Glomerular visceral epithelial cell (primary cell): ENCODE results near the gene ACAP2.

ENCODE experiments used
- DNase-seq: peaks from one replicate; pipeline ENCODE4 v3.0.0-alpha.2; 2016; ENCODE audit errors: extremely low spot score

ACAP2 gene

GRCh38 chr3:195259475-195260279, 183.1 kb downstream of the ACAP2 start:
- DNase-seq = peak; percentile 94

DNA sequence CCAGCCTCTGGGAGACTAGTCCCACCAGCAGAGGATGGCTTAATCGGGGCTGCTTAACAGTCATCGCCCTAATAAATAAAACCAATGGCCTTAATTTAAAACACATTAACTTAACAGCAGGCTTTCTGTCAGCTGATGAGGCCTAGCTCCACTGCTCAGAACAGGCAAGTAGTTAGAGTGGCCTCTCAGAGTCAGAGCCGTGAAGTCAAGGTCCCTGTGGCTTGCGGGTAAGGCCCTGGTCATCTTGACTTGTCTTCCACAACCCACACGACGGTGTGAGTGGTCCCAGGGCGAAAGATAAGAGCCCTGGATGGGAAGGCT, 183.7 kb downstream of the ACAP2 start:
- DNase-seq = no peak

- DNase-seq = no peak
These were observed 184.2 kb downstream of the ACAP2 start for GRCh38 chr3:195258449-195259153.

DNA sequence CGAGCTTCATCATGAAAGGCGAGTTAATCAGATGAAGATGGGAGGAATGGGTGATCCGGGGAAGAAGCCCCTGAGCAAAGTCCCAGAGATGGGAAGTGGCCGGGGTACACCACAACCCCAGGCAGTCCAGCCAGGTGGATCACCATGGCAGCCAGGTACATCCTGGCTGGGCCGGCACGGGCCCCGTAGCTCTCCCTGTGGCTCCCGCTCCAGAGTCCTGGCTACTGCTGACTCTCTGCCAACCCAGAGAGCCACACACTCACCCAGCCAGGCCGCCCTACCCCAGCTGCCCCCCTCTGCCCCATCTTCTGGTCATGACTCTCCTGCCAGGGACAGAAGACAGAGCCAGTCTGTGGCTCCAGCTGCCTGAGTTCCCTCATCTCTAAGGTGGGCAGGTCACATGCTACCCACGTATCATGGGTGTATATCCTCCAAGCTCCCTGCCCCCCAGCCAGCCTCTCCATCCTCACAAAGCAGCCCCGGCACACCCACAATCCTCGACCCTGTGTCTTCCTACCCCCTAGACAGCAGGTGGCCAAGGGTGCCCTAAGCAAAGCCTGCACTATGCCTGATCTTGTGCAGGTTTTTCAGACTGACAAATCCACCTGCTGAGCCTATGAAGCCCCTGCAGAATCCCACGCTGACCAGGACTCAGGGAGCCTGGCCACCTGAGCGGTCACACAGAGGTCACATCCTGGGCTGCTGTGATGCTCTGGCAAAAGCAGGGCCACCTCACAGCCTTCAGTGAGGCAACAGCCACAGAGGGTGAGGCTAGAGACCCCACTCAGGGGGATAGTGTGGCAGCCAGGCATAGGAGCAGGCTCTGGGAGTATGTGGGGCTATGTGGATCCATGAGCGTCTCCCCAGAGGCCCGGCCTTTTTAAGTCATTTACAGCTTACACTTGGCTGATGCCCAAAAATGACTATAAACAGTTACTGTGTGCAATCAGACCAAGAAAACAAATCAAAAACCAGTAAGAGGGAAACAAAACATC, 185.1 kb downstream of the ACAP2 start:
- DNase-seq = no peak

DNA sequence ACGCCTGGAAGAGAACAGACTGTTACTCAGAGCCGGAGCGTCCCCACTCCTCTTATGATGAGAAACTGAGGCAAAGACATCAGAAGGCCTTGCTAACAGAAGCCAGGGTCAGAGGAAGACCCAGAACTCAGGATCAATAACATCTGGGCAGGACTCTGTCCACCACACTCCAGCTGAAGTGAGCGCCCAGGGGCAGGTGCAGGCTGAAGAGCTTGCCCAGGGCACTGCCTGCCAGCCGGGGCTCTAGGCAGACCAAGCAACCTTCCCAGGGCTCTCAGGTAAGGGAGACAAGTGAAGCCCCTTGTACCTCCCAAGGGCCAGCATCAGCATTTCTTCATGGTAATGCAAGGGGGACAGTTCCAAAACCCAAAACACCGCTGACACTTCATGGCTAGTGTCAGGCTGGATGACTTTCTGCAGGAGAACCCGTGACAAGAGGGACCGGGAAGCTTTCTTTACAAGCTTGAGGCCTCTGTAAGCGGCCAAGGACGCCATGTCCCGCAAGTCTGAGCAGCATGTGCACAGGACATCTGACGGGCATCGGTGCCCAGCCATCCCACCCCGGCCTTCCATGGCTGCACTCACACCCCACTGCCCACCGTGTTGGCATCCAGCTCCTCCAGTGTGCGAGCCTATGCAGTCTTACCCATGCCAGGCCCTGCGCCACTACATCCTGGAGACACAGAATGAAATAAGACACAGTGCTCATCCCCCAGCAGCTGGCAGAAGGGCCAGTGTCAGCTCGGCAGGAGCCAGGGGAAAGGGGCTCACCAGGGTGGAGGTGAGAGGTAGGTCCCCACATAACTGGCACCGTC, 186.0 kb downstream of the ACAP2 start:
- DNase-seq = no peak

DNA sequence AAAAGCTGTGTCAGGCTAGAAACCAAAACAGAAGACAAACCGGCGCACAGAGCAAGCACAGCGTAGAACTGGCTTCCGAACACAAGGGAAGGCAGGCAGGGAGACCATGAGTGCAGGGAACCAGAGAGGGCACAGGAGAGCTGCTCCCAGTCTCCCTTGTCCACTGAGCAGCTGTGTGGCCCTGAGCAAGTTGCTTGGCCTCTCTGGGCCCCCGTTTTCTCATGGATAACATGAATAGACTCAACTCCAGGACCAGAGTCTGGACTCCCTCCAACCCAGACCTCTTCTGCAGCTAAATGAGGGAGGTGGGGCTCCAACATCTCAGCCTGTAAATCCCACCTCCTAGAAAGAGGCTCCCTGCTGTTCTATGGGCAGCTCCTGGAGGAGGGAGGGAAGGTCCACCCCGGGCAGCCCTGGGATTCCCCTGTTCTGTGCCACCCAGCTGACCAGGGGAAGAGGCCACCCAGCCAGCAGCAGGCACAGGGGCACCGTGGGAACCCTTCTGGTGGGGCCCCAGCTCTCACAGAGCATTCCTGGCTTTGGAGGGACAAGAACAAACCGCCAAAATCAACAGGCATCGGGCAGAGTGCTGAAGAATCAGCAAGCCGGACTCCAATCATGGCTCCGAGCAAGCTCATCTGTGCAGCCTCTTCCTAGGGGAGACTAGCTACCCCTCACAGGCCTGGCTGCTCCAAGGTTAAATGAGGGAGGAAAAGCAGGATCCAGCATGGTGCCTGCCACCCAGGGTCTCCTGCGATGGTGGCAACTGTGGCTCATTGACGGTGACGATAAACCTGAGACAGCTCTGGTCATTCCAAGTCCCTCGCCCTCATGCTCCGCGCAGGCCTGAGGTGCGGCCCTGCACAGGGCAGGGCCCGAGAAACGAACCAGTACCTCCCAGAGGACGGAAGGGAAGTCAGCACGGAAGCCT, 187.0 kb downstream of the ACAP2 start:
- no peak for DNase-seq

- DNase-seq = no peak
These were observed 187.7 kb downstream of the ACAP2 start for GRCh38 chr3:195255176-195255500.

- no peak for DNase-seq
These were observed 188.2 kb downstream of the ACAP2 start for GRCh38 chr3:195254454-195255175.

DNA sequence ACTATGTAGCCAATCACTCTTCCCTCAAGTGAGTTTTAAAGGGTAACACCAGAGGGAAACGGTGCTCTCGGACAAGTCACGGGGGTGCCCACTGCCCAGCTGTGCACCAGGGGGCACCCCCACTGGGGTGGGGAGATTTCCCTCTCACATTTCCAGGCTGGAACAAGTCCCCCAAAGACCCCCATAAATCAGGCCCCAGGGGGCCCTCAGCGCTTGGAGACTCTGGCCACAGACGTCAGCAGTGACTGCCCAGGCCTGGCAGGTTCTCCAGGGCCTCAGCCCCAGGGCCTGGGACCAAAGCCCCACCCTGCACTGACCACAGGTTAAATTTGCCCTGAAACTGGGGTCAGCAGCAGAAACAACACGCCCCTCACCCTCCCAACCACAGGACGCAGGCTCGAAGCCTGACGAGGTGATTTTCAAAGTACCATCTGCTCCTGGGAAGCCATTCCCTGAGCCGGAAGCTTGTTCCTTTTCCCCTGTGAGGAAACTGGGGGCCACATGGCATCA, 188.8 kb downstream of the ACAP2 start:
- DNase-seq = no peak

DNA sequence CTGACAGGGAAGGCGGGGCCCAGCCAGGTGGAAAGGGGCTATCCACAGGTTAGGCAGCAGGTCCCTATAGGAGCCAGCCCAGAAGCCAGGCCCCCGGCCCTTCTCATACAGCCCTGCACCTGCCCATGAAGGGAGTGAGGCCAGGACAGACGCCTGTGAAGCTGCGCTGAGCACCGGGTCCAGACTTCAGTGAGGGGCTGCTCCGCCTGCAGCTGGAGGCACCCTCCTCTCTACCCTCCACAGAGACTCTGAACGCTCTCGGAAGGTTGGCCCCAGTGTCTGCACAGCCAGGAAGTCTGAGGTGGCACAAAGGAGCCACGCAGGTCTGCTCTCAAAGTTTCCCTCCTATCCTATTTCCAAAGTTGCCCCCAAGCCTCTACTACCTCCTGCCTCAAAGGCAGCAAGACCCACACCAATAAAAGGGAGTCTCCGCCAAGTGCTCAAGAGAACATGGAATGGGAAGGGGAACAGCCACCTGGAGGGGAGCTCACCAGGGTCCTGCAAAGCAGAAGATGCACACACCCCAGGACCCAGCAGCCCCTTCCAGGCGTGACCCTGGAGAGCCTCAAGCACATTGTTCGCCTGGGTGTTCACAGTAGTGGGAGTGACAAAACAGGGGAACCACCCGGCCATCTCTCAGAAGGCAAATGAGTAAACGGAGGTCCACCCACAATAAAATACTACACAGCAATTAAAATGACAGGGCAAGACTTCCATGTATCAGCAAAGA, 191.3 kb downstream of the ACAP2 start:
- no peak for DNase-seq

GRCh38 chr3:195250473-195251251, 192.2 kb downstream of the ACAP2 start:
- peak; percentile 18 for DNase-seq

- no peak for DNase-seq
These were observed 192.9 kb downstream of the ACAP2 start for GRCh38 chr3:195249858-195250464.

- DNase-seq = no peak
These were observed 193.6 kb downstream of the ACAP2 start for GRCh38 chr3:195249057-195249770.

GRCh38 chr3:195248281-195248680, 194.5 kb downstream of the ACAP2 start:
- no peak for DNase-seq

DNA sequence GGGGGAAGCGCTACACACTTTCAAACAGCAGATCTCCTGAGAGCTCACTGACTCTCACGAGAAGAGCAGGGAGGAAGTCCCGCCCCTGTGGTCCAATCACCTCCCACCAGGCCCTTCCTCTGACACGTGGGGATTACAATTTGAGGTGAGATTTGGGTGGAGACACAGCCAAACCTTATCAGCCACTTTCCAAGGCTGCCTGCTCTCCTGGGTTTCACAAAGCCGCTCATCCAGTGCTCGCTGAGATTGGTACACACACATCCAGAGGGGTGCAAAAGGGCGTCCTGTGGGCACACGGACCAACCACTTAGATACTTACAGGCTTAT, 195.0 kb downstream of the ACAP2 start:
- DNase-seq = no peak

DNA sequence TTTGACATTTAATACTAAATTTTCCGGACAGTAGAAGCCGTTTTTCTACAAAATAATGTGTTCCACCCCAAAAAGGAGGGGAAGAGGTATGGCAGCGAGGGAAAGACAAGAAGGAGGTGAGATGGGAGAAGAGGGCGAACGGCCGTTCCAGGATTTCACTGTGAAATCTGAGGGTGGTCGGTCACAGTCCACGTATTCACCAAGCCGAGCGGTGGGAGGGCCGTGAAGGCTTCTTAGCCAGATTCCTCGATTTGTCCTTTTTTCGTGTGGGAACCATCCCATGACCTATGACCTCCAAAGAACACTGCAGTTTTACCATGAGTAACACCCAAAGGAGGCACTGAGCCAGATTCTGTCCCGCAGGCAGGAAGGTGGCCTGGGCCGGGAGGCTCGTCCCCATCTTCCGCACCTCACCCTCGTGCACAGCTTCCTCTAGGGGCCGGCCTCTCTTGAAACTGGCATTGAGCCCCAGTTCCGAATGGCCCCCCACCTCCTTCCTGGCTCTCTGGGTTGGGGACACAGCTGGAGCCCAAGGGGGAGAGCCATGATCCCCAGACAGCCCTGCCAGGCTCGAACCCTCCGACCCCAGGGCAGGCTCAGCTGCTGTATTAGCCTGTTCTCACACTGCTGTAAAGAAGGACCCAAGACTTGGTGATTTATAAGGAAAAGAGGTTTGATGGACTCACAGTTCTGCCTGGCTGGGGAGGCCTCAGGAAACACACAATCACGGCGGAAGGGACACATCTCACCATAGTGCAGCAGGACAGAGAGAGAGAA, 195.5 kb downstream of the ACAP2 start:
- DNase-seq = no peak
